T-helper 1 cell (primary cell): ENCODE data around the gene CCDC33.

Source experiments
- DNase-seq, 5 donors: peaks; one replicate each; pipeline ENCODE4 v3.0.0-alpha.2; 2012 to 2020
- total RNA-seq, 4 donors: gene quantifications; one replicate each; lab custom pipeline; 2026; lab: John Stamatoyannopoulos, UW

The CCDC33 gene
- 0 reads per million in 4 donors for total RNA-seq

DNA sequence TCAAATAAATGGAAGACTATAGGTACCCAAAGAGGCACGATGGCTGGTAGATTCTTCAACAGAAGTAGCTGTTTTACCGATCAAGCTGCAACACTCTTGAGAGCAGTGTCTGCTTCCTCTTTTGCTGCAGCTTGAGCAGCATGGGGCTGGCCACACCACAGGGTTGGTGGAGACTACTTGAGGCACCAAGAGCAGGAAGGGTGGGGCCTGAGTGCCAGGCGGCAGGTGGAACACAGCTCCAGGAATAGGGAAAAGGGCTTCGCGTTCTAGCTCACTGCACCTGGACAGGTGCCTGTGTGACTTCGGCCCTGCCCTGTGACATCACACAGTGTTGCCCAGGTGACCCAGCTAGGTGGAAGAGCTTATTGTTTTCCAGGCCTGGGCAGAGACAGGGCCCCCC, at the start of gene CCDC33:
Gene CCDC33, plus strand, starts transcription at position 365 of the 400 bp plus-strand sequence. CDS start 394 bp downstream, outside the sequence.
- no peak for DNase-seq

DNA sequence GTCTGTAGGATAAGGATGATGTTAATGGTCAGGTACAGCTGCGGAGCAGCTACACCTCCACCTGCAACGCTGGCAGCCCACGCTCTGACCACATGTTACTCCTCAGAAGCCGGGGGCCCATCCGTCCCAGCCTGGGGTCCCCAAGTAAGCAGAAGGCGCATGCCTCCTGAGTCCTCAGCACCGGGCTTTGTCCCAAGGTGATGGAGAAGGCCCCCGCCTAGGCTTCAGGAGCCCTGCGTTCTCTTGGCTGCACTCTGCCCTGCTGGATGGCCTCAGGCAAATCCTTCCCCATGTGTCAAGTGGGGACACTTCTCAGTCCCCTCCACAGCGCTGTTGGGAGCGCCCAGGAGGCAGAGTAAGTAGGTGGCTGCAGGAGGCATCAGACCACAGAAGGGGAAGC, 47.9 kb upstream of the CCDC33 start:
- DNase-seq = no peak

DNA sequence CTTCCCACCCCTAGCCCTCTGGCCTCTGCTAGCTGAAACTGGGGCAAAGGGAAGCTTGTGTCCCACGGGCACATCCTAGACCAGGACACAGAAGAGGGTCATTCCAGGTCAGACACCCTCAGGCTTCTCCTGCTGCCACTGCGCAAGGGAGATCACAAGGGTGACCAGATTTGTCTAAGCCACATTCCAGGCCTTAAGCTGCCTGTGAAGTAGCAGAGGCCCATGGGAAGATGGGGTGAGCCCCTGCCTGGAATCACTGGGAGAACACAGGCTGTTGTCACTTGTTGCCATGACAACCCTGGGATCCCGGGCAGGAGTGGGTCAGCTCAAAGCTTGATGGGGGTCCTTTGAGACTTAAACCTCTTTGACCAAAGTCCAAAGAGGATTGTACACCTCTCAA, 44.3 kb upstream of the CCDC33 start:
- no peak for DNase-seq

DNA sequence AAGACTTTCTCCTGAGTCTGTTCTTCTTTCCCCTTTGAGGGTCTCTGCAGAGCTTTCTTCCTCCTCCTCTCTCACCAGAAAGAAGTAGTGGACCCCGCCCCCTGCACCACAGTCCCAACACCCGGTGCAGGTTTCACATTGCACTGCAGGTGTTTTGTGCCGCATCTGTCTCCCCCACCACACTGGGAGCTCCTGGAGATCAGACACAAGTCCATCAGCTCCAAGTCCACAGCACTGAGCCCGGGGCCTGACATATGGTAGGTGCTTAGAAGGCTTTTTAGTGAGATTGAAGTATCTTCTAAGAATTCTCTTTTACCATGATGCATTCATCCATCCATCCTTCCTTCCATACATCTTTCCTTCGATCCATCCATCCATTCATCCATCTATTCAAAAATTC, 43.4 kb upstream of the CCDC33 start:
- no peak for DNase-seq

DNA sequence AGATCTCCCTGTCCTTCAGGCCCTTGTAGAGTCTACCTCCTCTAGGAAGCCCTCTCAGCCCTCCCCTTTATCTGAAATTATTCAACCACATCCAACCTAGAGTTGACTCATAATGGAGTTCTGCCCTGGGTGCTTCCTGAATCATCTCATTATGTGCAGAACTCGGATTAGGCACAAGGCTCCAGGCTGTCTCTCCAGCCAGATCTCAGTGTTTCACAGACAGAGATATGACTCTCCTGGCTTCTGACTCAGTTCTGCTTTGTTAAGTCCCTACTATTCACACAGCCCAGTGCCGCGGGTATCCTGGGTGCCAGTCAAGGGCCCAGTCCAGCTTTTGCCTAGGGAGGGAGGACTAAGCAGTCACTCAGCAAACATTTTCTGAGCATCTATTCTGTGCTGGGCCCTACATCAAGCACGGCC, 42.8 kb upstream of the CCDC33 start:
- no peak for DNase-seq

DNA sequence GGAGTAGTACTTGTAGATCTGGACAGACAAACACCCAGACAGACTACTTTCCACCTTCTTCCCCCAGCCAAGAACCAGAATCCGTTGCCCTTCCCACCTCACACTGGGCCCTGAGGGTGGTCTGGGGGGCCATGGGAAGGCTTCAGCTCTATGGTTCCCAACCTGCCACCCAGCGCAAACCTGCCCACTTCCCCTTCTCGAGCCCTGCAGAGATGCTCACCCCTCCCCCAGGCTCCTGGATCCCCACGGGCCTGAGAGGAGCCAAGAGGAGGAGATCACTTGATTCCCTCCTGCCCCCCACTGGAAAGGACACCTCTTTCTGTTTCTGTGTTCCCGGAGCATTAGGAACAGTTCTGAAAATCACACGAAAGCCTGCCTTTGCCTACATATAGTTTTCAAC, 42.2 kb upstream of the CCDC33 start:
- DNase-seq = no peak

DNA sequence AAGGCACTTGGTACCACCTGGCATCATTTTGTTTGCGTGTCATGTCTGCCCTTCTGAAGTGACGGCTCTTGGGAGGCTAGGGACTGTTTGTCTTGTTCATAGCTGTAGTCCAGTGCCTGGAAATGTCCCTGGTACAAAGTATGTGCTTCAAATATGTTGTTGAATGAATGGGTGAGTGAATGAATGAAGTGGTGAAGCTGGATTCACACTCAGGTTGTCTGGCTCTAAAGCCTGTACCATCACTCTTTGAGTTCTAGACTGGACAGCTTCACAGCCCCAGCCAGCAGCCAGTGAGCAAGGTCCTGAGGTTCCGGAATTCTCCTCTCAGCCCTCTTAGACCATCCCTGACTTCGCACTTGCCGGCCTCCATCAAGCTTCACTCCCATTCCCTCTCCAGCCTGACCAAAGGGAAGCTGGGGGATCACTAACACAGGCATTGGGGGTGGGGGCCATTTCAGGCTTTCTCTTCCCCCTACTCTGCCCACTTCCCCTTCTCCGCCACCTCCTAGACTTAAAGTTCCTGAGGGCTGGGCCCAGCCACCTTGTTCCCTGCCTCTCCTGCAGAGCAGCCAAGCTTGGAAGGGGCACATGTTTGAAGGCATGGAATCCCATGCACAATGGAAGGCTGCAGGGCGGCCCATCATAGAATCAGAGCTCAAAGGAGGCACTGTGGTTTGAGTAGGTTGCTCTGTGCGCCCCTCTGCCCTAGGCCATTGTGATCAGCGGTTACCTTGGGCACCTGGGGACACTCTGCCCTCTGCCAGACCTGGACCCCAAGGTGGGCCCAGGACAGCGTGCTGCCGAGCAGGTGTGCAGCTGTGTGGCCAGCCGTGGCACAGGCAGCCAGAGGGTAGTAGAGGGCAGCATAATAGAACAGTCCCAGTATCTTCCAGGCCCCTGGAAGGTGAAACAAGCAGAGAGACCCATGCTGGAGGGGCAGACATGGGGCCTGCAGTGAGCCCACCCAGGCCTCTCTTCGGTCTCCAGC, 41.3 kb upstream of the CCDC33 start:
- no peak for DNase-seq

DNA sequence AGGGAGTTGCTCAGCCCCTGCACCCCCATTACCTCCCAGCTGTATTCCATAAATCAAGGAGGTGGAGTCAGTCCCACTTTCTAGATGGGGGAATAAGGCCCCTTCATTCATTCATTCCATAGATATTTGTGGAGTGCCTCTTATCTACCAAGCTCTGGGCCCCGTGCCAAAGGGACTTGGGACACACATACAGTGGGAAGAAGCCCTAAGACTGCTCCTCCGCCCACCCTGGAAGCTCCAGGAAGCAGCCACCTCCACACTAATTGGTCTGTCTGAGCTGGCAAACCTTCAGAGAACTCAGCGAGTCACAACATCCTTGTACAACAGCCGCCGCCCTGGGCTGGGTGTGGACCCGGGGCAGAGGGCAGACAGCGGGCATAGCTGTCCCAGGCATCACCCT, 40.0 kb upstream of the CCDC33 start:
- DNase-seq = no peak

DNA sequence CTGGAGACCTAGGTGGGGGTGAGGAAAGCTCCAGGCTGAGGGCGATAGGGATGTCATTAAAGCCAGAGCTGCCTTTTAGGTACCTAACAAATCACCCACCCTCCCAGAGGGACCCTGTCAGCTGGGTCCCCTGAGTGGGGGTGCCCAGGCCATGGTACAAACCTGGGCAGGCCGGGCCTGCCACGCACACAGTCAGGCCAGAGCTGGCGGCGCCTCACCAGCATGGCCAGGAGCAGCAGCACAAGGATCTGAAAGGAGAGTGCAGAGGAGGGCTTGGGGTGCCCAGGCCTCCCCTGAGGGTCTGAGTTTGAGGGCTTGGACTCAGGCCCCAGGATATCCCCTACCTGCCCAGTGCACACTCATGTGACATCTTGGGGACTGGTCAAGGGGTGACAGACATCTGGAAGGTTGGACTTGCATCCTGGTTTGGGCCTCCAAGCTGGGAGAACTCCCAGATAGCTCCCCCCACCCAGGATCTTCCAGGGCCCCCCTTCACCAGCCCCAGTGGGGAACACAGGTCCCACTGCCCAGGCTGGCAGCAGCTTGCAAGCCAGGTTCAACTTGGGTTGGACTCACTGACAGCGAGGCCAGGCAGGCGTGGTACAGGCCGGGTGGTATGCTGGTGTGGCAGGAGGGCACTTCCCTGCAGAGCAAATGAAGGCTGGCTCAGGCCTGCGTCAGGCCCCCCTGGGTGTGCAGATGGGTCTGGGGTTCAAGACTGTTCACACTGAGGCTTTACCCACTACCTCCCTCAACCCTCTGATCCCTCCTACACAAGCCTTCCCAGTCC, 38.8 kb upstream of the CCDC33 start:
- DNase-seq = no peak

DNA sequence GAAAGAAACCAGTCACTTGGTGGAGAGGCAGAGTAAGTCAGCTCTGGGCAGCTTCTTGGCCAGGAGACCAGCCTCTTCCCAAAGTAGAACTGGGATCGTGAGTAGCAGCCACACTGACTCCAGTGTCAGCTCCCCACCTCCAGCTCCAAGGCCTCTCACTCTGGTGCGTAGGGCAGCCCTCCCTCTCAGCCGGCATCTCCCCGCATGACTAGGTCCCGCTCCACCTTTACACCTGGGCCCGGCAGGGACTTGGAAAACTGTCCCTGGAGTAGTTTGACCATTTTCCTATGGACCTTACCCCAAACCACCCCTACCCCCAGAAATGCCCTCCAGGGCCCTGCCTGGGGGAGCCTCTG, 36.9 kb upstream of the CCDC33 start:
- DNase-seq = no peak

DNA sequence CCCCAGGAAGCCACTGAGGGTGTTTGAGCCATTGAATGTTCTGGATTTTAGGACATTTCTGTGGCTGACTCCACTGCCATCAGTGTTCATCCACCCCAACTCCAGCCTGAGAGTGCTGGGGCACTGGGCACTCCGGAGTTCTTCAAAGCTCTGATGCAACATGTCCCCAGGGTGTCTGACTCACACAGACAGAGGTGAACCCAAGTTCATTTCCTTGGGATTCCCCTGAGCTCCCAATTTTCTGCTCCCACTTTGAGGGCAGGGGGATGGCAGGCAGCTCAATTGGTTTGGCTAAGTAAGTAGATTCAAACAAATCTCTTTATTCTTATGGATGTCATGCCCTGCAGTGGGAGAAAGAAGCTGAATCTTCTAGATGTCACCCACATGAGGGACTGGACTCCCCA, 35.7 kb upstream of the CCDC33 start:
- no peak for DNase-seq

DNA sequence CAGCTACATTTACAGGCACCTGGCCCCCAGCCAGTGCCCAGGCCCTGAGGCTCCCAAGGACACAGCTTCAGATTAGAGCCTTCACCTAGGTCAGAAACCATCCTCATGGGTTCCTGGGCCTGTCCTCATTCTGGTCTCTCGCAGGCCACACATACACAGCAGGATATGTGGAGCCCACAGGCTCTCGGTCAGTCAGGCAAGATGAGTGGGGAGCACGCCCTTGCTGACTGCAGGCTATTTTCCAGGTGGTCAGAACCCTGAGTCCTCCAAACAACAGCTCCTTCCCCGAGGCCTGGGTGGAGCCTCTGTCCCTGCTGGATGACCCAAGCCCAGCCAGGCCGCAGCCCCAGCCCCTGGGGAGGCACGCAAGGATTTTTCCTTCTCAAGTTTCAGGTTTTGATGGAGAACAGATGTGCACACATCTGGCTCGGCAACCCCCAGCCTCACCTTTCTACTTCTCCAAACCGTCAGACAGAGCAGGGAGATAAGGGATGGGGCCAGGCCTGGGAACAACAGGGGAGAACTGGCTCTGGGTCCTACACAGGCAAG, 35.2 kb upstream of the CCDC33 start:
- DNase-seq = no peak

DNA sequence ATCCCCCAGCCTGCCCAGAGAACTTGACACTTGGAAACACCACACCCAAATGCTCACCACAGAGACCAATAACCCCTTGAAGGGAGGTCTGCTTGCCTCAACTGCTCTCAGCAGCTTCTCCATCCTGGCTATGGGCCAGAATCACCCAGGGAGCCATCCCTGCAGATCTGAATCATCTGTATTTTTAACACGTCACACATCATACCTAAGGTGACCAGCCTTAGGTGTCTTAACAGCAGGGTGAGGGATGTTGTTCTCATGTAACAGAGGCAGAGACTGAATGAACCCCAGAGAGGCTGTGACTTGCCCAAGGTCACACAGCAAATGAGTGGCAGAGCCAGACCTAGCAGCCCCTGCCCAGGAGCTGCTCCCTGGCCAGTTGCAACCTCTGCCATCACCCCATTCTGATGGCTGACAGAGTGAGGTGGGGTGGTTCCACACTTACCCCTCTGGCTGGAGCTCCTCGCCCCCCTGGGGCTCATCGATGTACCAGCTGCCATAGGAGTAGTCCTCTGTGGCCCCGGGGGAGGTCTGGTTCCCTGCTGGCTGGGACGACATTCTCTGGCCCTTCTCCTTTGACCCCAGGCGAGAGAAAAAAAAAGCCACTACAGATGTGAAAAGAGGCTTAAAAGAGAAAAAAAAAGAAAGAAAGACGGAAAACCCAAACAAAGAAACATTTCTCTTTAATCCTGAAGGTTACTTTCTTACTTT, 34.3 kb upstream of the CCDC33 start:
- no peak for DNase-seq

DNA sequence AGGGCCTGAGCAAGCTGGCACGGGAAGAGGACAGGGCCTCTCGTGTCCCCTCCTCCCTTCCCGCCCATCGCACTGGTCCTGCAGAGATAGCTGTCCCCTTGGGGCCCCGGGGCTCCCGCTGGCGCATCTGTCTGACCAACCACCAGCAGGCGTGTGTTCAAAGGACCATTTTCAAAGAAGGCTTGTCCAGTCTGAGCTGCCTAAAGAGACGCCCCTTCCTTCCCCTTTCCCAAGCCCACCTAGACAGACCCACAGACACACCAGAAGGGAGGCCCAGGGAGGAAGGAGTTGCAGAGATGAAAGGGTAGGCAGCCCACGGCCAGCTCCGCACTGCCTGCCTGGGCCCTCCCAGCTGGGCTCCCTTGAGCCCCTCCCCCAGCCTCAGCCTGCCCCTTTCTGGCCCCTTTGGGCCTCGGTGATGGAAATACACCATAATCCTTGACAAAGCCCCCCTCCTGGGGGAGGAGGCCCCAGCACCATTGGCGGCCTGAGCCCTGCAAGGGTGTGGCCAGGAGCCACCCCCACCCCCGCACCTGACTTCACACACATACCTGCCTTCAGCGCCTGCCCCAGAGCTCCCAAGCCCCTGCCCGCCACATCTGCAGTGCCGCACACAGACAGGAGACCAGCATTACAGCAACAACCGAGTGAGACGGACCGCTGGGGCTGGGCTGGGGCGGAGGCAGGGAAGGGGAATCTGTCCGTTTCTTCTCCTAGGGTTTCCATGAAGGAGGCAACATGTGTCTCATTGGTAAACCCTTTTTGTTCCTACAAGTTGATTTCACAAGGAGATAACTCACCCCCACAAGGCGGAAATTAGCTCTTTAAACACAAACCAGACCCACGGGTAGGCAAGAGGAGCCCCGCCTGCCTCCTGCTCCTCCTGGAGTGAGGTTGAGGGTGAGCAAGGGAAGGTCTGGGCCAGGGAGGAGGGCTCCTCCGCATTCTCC, 33.4 kb upstream of the CCDC33 start, which contains the start of gene STRA6:
Gene STRA6, minus strand, starts transcription at position 336 of the 950 bp plus-strand sequence. CDS start 520 bp downstream, outside the sequence.
- no peak for DNase-seq

DNA sequence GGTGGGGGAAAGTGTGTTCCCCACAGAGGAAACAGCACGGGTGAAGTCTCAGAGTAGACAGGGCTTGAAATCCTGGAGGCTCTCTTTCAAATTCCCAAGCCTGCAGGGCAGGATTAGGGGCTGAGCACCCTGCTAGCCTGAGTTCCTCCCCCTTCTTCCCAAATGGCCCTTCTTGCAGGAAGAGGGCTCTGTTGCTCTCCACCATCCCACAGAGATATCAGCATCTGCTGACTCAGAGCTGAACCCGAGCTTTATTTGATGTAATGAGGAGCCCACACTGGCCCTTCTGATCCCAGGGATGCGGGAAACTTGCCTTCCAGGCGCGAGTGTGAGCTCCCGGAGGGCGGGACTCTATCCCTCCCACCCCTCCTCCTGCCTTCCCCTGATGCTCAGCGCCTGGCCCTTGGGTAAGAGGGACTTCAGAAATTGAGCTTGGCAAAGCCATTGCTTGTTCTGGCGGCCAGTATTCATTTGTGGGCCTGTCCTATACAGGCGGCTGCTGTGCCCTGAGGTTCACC, 32.2 kb upstream of the CCDC33 start:
- DNase-seq = no peak

DNA sequence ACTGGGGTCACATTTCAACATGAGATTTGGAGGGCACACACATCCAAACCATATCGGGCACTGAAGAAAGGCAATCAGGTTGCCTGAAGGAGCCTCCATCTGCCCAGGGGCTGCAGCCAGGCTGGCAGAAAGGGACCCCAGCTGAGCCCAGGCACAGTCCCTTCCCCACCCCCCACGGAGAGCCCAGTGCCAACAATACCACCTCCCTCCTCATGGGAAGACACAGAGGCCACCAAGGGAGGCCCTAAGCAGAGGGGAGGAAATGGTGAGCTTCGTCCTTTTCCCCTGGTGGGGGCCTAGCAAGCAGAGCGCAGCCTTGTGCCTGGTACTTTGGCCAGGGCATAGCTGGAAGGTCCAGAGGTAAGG, 30.6 kb upstream of the CCDC33 start:
- DNase-seq = no peak

DNA sequence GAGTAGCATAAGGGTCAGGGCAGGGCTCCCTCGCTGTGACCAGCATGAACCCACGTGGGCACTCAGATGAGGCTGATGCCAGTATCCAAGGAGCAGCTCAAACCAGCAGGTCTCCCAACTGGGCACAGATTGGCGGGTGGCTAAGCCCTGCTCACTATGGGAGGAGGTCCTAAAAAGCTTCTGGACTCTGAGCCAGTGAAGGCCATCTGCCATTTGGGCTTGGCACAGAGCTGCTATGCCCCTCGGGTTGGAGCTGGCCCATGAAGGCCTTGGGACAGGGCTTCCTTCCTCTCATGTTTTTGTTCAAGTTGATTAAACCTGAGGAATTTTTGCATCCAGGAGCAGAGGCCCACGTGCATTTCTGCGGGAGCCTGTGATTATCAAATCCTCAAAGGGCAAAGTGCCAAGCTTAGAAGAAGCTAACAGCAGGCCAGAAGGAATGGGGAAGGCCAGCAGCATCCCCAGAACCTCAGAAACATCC, 29.3 kb upstream of the CCDC33 start:
- DNase-seq = no peak

DNA sequence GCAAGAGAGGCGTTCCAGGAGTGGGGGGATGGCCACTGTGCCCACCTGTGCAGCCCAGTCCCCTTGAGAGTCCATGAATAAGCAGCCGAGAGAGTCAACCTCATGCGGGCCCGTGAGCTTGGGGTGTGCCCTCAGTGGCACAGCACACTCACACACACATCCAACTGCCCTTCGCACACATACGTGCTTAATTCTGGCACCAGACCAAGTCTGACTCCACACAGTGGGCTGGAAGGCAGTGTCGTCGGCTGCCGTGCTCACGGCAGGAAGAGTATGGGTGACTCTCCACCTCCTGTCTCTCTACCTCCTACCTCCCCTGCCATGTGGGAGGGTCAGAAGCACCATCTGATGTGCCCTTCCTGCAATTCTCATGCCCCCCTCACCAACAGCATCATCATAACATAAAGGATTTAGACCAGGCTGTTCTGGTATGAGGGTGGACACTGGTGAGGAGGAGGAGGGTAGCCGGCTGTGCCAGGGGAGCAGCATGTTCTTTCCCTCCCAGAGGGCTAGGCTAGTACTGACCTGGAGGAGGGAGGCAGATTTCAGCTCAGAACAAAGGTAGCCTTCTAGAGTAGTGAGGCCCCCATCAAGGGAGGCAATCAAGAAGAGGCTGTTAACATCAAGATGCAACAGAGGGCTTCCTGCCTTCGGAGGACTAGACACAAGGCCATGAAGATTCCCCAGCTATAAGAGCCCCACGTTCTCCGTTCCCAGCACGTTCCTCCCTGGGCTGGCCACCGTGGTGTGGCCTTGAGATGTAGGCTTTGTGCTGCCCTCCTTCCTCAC, 28.3 kb upstream of the CCDC33 start:
- DNase-seq = no peak

DNA sequence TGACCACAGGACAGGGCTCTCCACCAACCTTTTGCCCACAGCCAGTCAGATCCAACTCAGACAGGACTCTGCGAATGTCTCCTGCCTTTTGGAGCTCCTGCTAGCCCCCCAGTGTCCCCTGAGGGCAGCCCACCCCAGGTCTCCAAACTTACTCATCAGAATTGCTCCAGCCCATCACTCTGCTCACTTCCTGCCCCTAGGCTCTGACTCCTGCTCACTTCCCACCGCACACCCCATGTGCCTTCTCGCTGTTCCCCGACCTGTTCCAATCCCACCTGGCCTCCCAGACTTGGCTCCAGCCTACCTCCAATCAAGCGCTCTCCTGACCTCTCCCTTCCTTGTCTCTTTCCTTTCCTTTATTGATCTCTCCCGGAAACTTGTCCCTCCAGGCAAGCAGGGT, 27.6 kb upstream of the CCDC33 start:
- no peak for DNase-seq

DNA sequence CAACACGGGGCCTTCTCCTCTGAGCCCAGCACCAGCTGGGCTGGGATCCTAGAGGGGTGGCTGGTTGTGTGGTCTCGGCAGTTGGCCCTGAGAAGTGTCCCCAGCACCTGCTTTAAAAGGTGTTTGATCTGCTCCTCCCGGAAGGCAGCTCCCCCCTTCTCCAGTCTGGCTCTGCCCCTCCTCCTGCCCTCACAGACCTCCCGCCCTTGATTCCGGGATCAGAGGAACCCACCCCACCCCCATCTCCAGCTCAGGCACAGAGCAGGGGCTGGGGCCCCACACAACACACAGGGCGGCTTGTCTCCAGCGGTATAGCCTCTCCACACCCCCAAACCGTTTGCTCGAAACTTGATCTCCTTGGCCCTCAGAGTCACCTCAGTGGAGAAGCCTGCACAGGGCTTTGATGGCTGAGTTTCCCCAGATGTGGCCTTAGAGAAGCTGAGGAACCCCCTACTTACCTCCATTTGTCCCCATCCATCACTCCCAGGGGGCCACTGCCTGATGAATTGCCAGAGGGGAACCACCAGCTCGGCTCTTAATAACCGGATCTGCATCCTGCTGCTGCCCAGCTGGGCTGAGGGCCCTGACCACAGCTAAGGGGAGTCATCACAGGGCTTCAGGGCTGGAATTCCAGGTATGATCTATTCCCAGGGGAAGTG, 27.1 kb upstream of the CCDC33 start:
- no peak for DNase-seq
